IMR-90 (cell line): ENCODE data around the gene FGF5.

Source experiments
- BHLHE40 ChIP-seq: fragments of 150-350 bp; IDR thresholded peaks from 2 replicates; pipeline ENCODE4 v1.6.1; 2016; ENCODE audit warnings: mild to moderate bottlenecking, low read depth, low read length
- CEBPB ChIP-seq: IDR thresholded peaks from 2 replicates; pipeline ENCODE4 v1.6.1; 2012; ENCODE audit warnings: low read depth, low read length, improper control_type of control experiment
- CHD1 ChIP-seq: IDR thresholded peaks from 2 replicates; pipeline ENCODE4 v1.6.1; 2012; ENCODE audit warnings: low read depth, low read length, improper control_type of control experiment
- CTCF ChIP-seq: conservative IDR thresholded peaks from 2 replicates; pipeline ENCODE4 v1.5.1; 2012; ENCODE audit warnings: mild to moderate bottlenecking, low read depth, low read length, improper control_type of control experiment
- FOS ChIP-seq: fragments of 150-350 bp; IDR thresholded peaks from 2 replicates; pipeline ENCODE4 v1.6.1; 2016; ENCODE audit warnings: low read depth, low read length
- MAZ ChIP-seq: IDR thresholded peaks from 2 replicates; pipeline ENCODE4 v1.6.1; 2012; ENCODE audit warnings: low read depth, mild to moderate bottlenecking, low read length, improper control_type of control experiment, moderate library complexity, borderline replicate concordance
- MXI1 ChIP-seq: IDR thresholded peaks from 2 replicates; pipeline ENCODE4 v1.6.1; 2012; ENCODE audit warnings: low read depth, mild to moderate bottlenecking, low read length, moderate library complexity, borderline replicate concordance
- POLR2A ChIP-seq: IDR thresholded peaks from 2 replicates; pipeline ENCODE4 v1.6.1; 2012; ENCODE audit warnings: mild to moderate bottlenecking, low read depth, low read length
- RAD21 ChIP-seq: IDR thresholded peaks from 2 replicates; pipeline ENCODE4 v1.6.1; 2012; ENCODE audit warnings: low read length, improper control_type of control experiment
- RFX5 ChIP-seq: IDR thresholded peaks from 2 replicates; pipeline ENCODE4 v1.8.0; 2012; ENCODE audit warnings: low read depth, mild to moderate bottlenecking, low read length, moderate library complexity
- SMC3 ChIP-seq: fragments of 150-350 bp; IDR thresholded peaks from 2 replicates; pipeline ENCODE4 v1.6.1; 2016; ENCODE audit warnings: low read depth, mild to moderate bottlenecking, antibody characterized with exemption, low read length, moderate library complexity
- TF ChIP-seq, protein P1 (sequence below): fragments of 150-350 bp; IDR thresholded peaks from 2 replicates; pipeline ENCODE4 v1.6.1; 2016; ENCODE audit warnings: low read depth, mild to moderate bottlenecking, low read length, moderate library complexity, borderline replicate concordance
- TF ChIP-seq, protein P2 (sequence below): fragments of 150-350 bp; IDR thresholded peaks from 2 replicates; pipeline ENCODE4 v1.6.1; 2017; ENCODE audit warnings: mild to moderate bottlenecking, antibody characterized with exemption, low read length, low read depth

- TF ChIP-seq CTCF = no peak
- TF ChIP-seq RFX5 = no peak
- TF ChIP-seq RAD21 = no peak
- TF ChIP-seq BHLHE40 = no peak
- no peak for TF ChIP-seq POLR2A
- TF ChIP-seq, protein P1, sequence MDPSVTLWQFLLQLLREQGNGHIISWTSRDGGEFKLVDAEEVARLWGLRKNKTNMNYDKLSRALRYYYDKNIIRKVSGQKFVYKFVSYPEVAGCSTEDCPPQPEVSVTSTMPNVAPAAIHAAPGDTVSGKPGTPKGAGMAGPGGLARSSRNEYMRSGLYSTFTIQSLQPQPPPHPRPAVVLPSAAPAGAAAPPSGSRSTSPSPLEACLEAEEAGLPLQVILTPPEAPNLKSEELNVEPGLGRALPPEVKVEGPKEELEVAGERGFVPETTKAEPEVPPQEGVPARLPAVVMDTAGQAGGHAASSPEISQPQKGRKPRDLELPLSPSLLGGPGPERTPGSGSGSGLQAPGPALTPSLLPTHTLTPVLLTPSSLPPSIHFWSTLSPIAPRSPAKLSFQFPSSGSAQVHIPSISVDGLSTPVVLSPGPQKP = no peak
- no peak for TF ChIP-seq MAZ
- TF ChIP-seq CHD1 = no peak
- TF ChIP-seq MXI1 = no peak
- TF ChIP-seq, protein P2, sequence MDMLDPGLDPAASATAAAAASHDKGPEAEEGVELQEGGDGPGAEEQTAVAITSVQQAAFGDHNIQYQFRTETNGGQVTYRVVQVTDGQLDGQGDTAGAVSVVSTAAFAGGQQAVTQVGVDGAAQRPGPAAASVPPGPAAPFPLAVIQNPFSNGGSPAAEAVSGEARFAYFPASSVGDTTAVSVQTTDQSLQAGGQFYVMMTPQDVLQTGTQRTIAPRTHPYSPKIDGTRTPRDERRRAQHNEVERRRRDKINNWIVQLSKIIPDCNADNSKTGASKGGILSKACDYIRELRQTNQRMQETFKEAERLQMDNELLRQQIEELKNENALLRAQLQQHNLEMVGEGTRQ = no peak
- TF ChIP-seq FOS = no peak
- TF ChIP-seq CEBPB = no peak
- TF ChIP-seq SMC3 = no peak
These were observed 2.7 kb upstream of the FGF5 start for GRCh38 chr4:80263541-80264351.
